ENCODE measurements around the gene HYOU1. TPM values are rescaled to one million over a fixed set of nuclear protein-coding genes. Genes with fewer than 3 reads are reported as not detected.
A peak's percentile ranks its signal among the peaks of the same experiment; 100 is the strongest.
"Not testable (repeated sequence)": the region's sequence is repeated elsewhere in the genome, so short reads cannot be mapped to it uniquely, and the experiment has no call there.

Gene HYOU1
- total RNA-seq, 1 experiment from 2014 or later: 268 TPM

DNA sequence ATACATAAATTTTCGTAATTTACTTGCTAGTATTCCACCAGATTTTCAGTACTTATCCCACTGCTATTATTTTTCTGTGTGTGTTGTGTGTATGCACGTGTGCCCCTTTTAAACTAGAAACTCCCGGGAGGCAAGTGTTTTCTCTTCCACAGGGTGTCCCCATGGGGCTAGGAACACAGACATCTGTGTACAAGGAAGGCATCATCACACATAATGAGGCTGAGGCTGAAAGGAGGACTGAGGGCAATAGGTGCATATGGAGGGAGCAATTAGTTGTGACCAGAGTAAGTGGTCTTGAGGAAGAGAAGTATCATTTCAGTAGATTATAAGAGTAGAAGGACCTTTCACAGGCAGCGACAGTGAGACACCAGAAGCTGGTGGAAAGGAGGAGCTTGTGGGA, 46.8 kb upstream of the HYOU1 start:
- BruUV-seq (replicated peaks): no TSS peak
- ChIA-PET POLR2A (no interaction called here), CTCF (interaction anchor here (0.6 kb wide), 1 partner anchor 18 kb away, joined by 5 read pairs; no protein-coding TSS in a partner anchor)
- Histone ChIP-seq H3K36me3 (ENCODE audit: control insufficient read depth, insufficient read depth, low read length) (no peaks in the 10 kb centered on the region), H3K27ac (ENCODE audit: low read length) (peak overlapping the region; percentile 99; the same call in 1 of the 2 replicates), H3K4me1 (ENCODE audit: control insufficient read depth, insufficient read depth, low read length) (peaks cover 30% of the 10 kb centered on the region), H3K9me3 (ENCODE audit: control insufficient read depth, insufficient read depth, low read depth, low read length) (no peaks in the 10 kb centered on the region), H3K4me3 (ENCODE audit: low read depth in 2 of 2, low read length in 2 of 2) (no peak overlapping the region), H3K27me3 (ENCODE audit: control insufficient read depth, insufficient read depth, low read length) (no peaks in the 10 kb centered on the region)
- intact Hi-C loops (cut with micrococcal nuclease; ENCODE audit: unreplicated experiment) (loop anchor here (2.0 kb wide), 1 partner anchor 91 kb away; no protein-coding TSS in a partner anchor), in situ Hi-C loops (cut with HindIII; ENCODE audit: low pct_unique_long_range_greater_than_20kb, low sequenced_read_pairs) (no loop called here)
- DNase-seq (ENCODE audit: low read depth, low spot score) (no peak), ATAC-seq (no peak)
- TF ChIP-seq TCF7L2 (IDR thresholded peaks at IDR 0.05; ENCODE audit: low read depth, low read length) (no peak), POLR2AphosphoS5 (IDR thresholded peaks at IDR 0.05; ENCODE audit: low read depth, low read length) (no peak), SIN3A (IDR thresholded peaks at IDR 0.05; ENCODE audit: borderline replicate concordance, insufficient read depth, low read depth, low read length) (no peak)
- TF ChIP-seq, protein P1, sequence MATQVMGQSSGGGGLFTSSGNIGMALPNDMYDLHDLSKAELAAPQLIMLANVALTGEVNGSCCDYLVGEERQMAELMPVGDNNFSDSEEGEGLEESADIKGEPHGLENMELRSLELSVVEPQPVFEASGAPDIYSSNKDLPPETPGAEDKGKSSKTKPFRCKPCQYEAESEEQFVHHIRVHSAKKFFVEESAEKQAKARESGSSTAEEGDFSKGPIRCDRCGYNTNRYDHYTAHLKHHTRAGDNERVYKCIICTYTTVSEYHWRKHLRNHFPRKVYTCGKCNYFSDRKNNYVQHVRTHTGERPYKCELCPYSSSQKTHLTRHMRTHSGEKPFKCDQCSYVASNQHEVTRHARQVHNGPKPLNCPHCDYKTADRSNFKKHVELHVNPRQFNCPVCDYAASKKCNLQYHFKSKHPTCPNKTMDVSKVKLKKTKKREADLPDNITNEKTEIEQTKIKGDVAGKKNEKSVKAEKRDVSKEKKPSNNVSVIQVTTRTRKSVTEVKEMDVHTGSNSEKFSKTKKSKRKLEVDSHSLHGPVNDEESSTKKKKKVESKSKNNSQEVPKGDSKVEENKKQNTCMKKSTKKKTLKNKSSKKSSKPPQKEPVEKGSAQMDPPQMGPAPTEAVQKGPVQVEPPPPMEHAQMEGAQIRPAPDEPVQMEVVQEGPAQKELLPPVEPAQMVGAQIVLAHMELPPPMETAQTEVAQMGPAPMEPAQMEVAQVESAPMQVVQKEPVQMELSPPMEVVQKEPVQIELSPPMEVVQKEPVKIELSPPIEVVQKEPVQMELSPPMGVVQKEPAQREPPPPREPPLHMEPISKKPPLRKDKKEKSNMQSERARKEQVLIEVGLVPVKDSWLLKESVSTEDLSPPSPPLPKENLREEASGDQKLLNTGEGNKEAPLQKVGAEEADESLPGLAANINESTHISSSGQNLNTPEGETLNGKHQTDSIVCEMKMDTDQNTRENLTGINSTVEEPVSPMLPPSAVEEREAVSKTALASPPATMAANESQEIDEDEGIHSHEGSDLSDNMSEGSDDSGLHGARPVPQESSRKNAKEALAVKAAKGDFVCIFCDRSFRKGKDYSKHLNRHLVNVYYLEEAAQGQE (IDR thresholded peaks at IDR 0.05; ENCODE audit: insufficient read depth in 1 of 2, low read depth in 2 of 2, low read length in 1 of 2): no peak
- TF ChIP-seq, protein P2, sequence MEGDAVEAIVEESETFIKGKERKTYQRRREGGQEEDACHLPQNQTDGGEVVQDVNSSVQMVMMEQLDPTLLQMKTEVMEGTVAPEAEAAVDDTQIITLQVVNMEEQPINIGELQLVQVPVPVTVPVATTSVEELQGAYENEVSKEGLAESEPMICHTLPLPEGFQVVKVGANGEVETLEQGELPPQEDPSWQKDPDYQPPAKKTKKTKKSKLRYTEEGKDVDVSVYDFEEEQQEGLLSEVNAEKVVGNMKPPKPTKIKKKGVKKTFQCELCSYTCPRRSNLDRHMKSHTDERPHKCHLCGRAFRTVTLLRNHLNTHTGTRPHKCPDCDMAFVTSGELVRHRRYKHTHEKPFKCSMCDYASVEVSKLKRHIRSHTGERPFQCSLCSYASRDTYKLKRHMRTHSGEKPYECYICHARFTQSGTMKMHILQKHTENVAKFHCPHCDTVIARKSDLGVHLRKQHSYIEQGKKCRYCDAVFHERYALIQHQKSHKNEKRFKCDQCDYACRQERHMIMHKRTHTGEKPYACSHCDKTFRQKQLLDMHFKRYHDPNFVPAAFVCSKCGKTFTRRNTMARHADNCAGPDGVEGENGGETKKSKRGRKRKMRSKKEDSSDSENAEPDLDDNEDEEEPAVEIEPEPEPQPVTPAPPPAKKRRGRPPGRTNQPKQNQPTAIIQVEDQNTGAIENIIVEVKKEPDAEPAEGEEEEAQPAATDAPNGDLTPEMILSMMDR (IDR thresholded peaks at IDR 0.05): no peak

DNA sequence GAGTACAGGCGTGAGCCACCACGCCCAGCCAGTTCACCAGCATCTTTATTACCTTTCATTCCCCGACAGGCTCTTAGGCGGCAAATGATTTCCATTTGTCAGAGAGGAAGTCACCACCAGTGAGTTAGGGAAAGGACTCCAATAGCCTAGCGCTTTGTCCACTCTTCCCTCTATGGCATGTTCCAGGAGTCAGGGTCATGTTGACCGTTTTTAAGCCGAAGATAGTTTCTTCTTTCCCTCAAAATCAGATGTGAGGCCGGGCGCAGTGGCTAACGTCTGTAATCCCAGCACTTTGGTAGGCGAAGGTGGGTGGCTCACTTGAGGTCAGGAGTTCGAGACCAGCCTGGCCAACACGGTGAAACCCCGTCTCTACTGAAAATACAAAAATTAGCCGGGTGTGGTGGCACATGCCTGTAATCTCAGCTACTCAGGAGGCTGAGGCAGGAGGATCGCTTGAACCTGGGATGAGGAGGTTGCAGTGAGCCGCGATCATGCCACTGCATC, 46.2 kb upstream of the HYOU1 start:
- ATAC-seq; in situ Hi-C loops (cut with HindIII; ENCODE audit: low pct_unique_long_range_greater_than_20kb, low sequenced_read_pairs): not testable (repeated sequence)
- POLR2A ChIA-PET: interaction anchor here (0.6 to 0.7 kb wide), 2 partner anchors 9 to 84 kb away, joined by 3 to 12 read pairs; no protein-coding TSS in a partner anchor

More for the DNA sequence above, 46.2 kb upstream of the HYOU1 start:
- intact Hi-C loops (cut with micrococcal nuclease; ENCODE audit: unreplicated experiment): loop anchor here (2.0 kb wide), 1 partner anchor 92 kb away; no protein-coding TSS in a partner anchor
- not testable (repeated sequence) for H3K36me3 ChIP-seq (ENCODE audit: control insufficient read depth, insufficient read depth, low read length); H3K9me3 ChIP-seq (ENCODE audit: control insufficient read depth, insufficient read depth, low read depth, low read length); BruUV-seq (replicated peaks); DNase-seq (ENCODE audit: low read depth, low spot score); H3K27me3 ChIP-seq (ENCODE audit: control insufficient read depth, insufficient read depth, low read length)
- Histone ChIP-seq H3K4me1 (ENCODE audit: control insufficient read depth, insufficient read depth, low read length) (peaks cover 25% of the 10 kb centered on the region), H3K27ac (ENCODE audit: low read length) (peak overlapping the region; percentile 99), H3K4me3 (ENCODE audit: low read depth in 2 of 2, low read length in 2 of 2) (peak overlapping the region; percentile 87 to 90)
- CTCF ChIA-PET: interaction anchor here (0.7 to 1.7 kb wide), 4 partner anchors 20 to 235 kb away, joined by 4 to 16 read pairs (median 6); no protein-coding TSS in a partner anchor
